ENCODE measurements around the gene NADSYN1.
"Not testable (repeated sequence)": the region's sequence is repeated elsewhere in the genome, so short reads cannot be mapped to it uniquely, and the experiment has no call there.

The NADSYN1 gene

DNA sequence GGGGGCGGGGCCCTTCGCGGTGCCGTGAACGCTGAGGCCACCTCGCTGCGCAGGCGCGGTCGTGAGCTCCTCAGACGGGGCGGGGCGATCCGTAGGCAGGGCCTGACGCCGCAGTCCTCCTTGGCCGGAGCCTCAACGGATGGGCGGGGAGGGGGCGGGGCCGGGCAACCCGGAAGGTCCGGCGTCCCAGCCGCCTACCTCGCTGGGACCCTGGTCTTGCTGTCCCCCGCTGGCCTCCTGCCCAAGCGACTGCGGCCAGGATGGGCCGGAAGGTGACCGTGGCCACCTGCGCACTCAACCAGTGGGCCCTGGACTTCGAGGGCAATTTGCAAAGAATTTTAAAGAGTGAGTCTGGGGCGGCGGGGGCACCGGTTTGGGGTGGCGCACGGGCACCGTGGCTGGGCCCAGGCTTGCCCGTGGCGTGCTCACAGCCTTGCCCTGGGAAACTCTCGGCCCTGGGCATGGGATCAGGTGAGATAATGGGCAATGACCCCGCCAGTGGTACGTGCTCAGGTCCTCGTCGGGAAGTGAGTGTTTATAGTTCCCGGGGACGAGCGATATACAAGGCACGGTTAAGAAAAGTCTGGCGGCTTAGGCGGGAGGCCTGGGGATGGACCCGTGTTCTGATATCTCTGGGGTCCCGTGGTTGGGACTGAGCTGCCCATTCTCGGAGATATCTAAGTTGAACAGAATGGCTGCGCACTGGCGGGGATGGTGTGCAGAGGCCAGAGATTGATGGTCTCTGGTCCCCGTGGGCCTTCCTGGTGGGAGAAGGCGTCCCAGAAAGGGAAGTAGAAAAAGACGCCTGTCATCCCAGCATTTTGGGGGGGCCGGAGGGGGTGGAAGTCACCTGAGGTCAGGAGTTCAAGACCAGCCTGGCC lies at the start of gene NADSYN1:
NADSYN1 (plus strand) TSS at position 167 of the 881 bp plus-strand sequence; CDS start at position 261, 94 bp downstream.
- peak; percentile 94 for DNase-seq

DNA sequence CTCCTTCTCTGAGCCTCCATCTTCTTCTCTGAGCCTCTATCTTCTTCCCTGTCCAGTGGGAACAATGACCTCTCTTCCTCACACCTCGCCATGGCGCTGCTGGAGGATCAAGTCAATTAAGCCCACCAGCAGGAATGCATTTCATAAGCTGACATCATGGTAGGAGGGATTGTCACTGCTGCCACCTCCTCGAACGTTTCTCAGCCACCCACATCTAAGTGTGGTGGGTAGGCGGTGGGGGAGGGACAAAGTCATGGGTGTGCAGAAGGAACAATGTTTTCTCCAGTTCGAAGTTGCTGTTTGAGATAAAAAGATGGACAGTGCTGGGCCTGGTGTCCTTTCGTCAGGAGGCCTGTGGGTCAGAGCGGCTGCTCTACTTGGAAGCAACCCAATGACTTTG lies 48.8 kb upstream of the NADSYN1 start:
- DNase-seq: no peak

- DNase-seq: no peak
These were observed 46.3 kb upstream of the NADSYN1 start for GRCh38 chr11:71406681-71407080.

GRCh38 chr11:71407356-71407755 lies 45.6 kb upstream of the NADSYN1 start:
- no peak for DNase-seq

GRCh38 chr11:71408826-71409225 lies 44.2 kb upstream of the NADSYN1 start:
- DNase-seq: no peak

GRCh38 chr11:71410363-71410966 lies 42.5 kb upstream of the NADSYN1 start:
- no peak for DNase-seq

DNA sequence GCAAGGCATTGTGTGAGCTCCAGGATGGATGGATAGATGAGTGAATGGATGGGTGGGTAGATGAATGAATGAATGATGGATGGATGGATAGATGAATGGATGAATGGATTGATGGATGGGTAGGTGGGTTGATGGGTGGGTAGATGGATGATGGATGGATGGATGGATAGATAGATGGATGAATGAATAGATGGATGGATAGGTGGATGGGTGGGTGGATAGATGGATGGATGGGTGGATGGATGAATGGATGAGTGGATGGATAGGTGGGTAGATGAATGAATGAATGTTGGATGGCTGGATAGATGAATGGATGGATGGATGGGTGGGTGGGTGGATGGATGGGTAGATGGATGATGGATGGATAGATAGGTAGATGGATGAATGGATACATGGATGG lies 38.4 kb upstream of the NADSYN1 start:
- DNase-seq: no peak

- DNase-seq: no peak
These were observed 34.4 kb upstream of the NADSYN1 start for GRCh38 chr11:71418643-71419042.

DNA sequence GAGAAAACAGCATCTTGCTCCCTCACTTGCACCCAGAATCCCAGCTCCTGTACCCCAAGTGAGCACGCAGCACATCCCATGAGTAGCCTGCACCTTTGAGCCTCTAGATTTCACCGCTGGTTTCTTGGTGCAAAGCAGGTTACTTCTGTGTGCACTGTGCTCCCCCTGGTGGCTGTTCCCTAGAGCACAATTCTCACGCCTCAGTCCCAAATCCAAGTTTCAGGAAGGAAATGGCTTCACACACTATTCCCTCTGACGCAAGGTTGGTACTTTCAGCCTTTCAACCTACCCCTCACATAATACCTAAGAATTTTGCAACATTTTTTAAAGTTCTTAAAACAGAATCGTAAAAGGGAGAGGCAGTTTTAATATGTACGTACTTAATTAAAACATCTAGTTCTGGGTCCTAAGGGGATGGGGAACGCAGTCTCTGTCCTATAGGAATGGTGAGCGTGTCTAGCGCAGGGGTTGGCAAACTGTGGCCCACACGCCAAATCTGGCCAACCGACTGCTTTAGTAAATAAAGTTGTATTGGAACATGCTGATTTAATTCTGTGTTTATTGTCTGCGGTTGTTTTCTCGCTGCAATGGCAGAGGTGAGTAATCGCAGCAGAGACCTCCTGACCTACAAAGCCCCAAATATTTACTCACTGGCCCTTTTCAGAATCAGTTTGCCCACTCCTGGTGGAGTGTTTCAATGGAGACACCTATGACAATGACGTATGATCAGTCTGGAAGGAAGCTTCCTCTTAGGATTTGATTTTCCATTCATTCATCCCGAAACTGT lies 32.4 kb upstream of the NADSYN1 start:
- DNase-seq: no peak

DNA sequence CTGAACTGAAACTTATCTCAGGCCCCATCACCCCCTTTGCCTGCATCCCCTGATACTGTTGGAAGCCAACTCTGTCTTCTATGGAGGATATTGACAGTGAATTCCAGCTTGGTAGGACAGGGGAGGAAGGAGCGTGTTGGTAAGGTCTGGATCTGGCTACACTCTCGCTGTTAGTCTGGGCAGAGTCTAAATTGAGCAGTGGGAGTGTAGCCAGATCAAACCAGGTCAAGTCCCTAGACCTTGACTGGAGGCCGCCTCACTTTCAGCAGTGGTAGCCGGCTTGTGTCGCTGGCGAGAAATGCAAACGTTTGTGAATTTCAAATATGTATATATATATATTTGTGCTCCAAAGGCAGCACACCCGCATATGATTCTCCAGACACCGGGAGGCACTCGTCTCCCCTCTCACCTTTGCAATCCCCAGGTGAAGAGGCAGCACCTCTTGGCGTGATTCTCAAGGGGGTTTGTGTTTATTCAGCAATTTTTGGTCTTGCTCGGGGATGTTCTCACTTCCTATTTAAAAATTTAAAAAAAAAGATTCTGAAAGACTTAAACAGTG lies 31.5 kb upstream of the NADSYN1 start:
- no peak for DNase-seq

GRCh38 chr11:71422318-71422717 lies 30.7 kb upstream of the NADSYN1 start:
- not testable (repeated sequence) for DNase-seq

GRCh38 chr11:71423181-71423790 lies 29.7 kb upstream of the NADSYN1 start:
- DNase-seq: no peak

- DNase-seq: no peak
These were observed 27.6 kb upstream of the NADSYN1 start for GRCh38 chr11:71425409-71425808.

- DNase-seq: no peak
These were observed 27.1 kb upstream of the NADSYN1 start for GRCh38 chr11:71425860-71426259.

DNA sequence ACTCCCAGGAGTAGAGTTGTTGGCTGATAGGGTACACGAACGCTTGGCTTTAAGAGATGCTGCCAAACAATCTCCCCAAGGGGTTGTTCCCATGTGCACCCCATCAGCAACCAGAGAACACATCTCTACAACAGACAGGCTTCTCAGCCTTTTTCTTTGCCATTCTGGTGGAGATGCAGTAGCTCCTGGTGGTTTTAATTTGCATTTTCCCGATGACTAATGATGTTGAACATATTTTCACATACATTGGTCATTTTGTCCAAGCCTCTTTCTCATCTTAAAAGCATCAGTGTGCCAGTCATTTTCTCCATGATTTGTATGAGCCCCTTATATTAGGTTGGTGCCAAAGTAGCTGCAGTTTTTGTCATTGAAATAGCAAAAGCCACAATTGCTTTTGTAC lies 26.6 kb upstream of the NADSYN1 start:
- no peak for DNase-seq

DNA sequence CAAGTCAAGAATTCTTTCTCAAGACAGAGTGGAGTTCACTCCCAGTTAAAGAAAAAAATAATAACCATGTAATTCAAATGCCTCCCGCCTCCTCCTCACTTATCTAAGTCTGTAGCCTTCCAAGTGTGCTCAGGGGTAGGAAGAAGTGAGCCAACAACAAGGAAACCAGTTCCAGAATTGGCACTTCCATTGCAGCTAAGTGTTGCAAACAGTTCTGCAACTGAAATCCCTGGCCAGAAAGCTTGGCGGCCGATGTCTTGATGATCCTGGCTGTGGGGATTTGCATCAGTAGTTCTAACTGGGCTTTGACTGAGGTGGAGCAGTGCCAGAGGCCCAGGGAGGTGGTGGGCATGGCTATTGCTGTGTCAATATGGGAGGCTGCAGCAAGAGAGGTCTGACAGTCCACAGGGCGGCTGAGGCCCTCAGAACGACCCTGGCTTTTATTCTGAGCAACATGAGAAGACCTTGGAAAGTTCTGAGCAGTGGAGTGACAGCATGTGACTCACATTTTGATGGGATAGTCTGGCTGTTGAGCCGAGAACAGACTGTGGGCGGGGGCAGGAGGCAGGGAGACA lies 24.1 kb upstream of the NADSYN1 start:
- no peak for DNase-seq

- DNase-seq: no peak
These were observed 23.3 kb upstream of the NADSYN1 start for GRCh38 chr11:71429701-71430100.

- no peak for DNase-seq
These were observed 22.8 kb upstream of the NADSYN1 start for GRCh38 chr11:71430166-71430565.

DNA sequence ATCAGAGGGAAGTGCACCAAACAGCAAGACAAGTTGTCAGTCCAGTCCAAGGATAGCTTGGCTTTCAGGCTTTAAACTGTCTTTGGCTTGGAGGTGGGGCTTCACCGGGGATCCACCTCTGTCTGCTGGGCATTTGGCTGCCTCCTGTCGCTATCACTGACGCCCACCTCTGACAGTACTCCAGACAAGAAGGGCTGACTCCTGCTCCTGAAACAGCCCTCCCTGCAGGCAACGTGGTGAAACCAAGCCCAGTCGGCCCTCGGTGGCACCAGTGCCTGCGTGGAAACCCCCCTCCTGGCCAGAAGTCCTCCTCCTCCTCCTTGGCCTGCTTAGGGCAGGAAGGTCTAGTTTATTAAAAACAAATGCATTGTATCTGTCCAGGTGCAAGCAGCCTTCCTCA lies 21.7 kb upstream of the NADSYN1 start:
- no peak for DNase-seq

DNA sequence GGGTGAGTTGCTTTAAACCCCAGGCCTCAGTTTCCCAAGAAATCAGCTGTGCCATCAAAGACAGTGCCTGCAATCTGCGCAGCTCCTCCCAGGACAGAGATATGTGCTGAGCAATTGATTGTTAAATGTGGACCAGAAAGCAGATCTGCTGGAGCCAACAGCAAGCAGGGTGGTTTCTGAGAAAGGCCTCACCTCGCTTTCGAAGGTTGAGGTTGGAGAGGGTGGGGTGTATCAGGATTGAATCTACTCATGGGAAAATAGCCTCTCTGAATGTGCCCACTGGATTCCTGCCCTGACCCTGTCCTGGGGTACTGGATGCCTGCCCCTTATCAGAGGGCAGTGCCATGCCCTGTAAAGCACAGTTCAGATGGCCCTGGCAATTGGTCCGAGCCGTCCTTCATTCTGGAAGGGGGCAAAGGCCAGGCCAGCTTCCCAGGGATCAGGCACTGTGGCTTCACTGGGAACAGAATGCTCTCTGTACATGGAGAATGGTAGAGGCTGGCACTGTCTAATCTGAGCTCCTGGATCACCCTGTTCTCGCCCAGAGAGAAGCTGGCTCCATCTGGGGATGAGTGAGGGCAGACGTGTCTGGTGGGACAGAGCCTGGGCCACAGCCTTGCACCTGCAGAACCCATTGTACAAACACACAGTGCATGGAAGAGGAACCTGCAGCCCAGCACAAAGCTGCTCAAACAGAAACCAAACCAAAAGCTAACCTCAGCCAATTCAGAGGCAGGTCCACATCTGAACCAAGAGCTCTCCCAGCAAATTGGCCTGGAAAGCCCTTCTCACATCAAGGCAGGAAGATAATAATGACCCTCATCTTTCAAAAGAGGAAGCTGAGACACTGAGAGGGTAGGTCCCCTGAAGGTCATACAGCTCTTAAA lies 20.0 kb upstream of the NADSYN1 start:
- no peak for DNase-seq
